ENCODE measurements around the gene DOCK1.

DNA sequence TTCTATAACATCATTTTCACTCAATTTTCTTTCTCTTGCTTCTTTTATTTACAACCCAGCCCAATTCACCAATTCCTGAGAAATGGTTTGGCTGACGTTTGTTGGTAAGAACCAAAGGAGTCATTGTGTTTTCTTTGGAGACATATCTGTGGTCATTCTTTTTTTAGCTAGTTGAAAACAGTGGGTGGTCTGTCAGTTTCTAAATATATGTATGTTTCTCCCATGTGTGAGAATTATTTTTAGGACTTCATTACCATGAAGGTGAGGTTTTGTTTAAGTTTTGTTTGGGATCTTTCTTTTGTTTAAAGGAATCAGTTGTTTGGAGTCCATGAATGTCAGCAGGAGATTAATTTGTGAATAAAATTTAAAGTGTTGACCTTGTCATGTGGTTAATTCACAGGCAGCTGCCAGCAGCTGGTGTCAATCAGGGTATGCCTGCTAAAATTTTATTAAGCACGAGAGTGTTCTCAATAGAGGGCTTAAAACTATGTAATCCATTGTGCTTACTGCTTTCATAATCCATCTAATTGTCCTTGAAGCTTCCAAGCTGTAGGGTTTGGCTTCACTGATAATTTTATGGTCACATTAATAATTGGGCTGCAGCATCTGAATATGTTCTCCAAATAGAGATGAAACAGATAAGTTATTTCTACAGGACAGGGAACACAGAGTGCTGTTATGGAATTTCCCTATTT is 252.4 kb downstream of the DOCK1 start:
- TF ChIP-seq GATA2 (IDR thresholded peaks at IDR 0.05; ENCODE audit: low read depth, low read length), result no peak
- TF ChIP-seq GATA3 (IDR thresholded peaks at IDR 0.05; ENCODE audit: low read depth, low read length), result no peak
